ENCODE data around the gene UBAP1L.

The UBAP1L gene

DNA sequence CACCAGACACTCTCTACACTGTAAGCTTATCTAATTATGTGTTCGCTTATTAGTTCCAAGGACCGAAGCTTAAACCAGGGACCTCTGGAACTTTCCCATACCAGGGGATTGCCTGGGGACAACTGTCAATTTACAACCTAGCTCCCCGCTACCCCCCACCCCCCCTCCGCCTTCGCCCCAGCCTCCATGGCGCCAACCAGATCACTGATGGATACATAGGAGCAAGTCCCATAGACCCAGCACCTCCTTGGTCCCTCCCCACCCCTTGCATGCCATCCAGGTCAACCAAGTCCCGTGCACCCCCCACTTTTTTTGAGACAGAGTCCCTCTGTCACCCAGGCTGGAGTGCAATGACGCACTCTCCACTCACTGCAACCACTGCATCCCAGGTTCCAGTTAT lies 19.5 kb upstream of the UBAP1L start:
- DNase-seq (ENCODE audit: insufficient read length, low spot score) (no peak), FAIRE-seq (no peak)
- TF ChIP-seq CTCF (IDR thresholded peaks at IDR 0.05; ENCODE audit: insufficient read depth, missing control alignments) = no peak

GRCh38 chr15:65133548-65134200 lies 18.7 kb upstream of the UBAP1L start, which contains the start of gene PDCD7:
Gene PDCD7 (minus strand): TSS chr15:65133808. CDS start chr15:65133781, 27 bp downstream.
- no peak for TF ChIP-seq CTCF (IDR thresholded peaks at IDR 0.05; ENCODE audit: insufficient read depth, missing control alignments)
- peak; percentile 67 for FAIRE-seq
- DNase-seq (ENCODE audit: insufficient read length, low spot score) = peak; percentile 94

DNA sequence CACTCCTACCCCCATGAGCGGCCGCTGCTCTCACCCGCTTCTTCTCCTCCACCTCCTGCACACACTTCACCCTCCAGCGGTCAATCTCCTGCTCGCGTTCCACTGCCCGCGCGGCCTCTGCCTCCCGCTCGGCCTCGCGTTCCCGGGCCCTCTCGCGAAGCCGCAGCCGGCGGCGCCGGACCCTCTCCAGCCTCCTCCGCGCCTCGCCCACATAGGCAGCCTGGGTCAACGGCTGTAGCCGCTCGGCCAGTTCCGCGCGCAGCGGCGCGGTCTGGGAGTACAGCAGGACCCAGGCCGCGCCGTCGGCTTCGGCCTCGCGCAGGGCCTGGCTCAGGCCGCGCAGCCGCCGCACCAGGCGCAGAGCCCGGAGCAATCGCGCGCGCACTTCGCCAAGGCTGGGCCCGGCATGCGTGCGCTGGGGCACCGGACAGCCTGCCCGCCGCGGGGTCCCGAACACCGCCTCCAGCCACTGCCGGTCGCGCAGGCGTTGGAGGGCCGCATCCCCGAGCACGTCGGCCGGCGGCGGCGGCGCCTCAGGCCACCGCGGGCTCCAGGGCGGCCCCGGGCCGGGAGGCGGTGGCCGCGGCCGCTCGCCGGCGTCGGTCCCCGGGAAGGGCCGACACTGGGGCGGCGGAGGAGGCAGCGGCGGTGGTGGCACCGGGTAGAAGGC lies 18.0 kb upstream of the UBAP1L start:
- DNase-seq (ENCODE audit: insufficient read length, low spot score) = no peak

GRCh38 chr15:65130941-65131340 lies 15.9 kb upstream of the UBAP1L start:
- TF ChIP-seq CTCF (IDR thresholded peaks at IDR 0.05; ENCODE audit: insufficient read depth, missing control alignments) = no peak
- DNase-seq (ENCODE audit: insufficient read length, low spot score) (no peak), FAIRE-seq (no peak)

More for the DNA sequence above, 18.0 kb upstream of the UBAP1L start:
- no peak for FAIRE-seq
- no peak for TF ChIP-seq CTCF (IDR thresholded peaks at IDR 0.05; ENCODE audit: insufficient read depth, missing control alignments)

GRCh38 chr15:65115542-65115941 lies 542 bp upstream of the UBAP1L start:
- DNase-seq (ENCODE audit: insufficient read length, low spot score) (no peak), FAIRE-seq (no peak)
- TF ChIP-seq CTCF (IDR thresholded peaks at IDR 0.05; ENCODE audit: insufficient read depth, missing control alignments) = no peak

DNA sequence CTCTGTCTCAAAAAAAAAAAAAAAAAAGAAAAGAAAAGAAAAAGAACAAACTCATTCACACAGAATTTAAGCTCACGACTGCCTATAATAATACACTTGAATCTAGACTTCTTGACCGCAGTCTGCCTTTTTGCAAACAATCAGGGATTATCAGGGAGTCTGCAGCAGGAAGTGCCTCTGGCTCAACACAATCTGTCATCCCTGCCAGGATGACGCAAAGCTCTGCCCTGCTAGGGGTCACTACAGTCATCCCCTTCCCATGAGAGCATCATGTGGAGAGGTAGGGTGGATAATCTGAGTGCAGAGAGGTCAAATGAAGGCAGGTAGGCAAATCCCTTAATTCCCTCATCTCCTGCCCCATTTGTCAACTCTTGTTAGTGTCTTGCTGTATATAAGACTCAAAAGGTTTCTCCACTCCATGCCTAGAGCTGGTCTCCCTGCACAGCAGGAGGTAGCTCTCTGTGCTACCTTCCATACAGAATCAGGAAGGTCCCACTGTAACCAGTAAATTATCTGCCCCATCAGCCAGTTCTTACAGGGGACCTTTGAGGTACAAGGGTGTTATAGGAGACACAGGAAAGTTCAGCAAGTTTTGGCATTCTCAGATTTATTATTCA lies 4.2 kb downstream of the UBAP1L start:
- FAIRE-seq = peak; percentile 85
- DNase-seq (ENCODE audit: insufficient read length, low spot score) = peak; percentile 51
- TF ChIP-seq CTCF (IDR thresholded peaks at IDR 0.05; ENCODE audit: insufficient read depth, missing control alignments) = no peak

Data from D721Med (cell line).